HG03460 (cell line): ENCODE data around the gene DSE.

Experiments used
- ATAC-seq: cut with Tn5 transposase; IDR thresholded peaks from one replicate; pipeline ENCODE4 v1.9.1; 2021; ENCODE audit not compliant: unreplicated experiment

Gene DSE

GRCh38 chr6:116409756-116410155 is 39.0 kb downstream of the DSE start:
- ATAC-seq: peak; percentile 74

GRCh38 chr6:116411284-116411623 is 40.5 kb downstream of the DSE start:
- no peak for ATAC-seq

- ATAC-seq: no peak
Observed at GRCh38 chr6:116412270-116412669, 41.5 kb downstream of the DSE start.

GRCh38 chr6:116413357-116413756 is 42.6 kb downstream of the DSE start:
- no peak for ATAC-seq

- no peak for ATAC-seq
Observed at GRCh38 chr6:116417661-116418060, 46.9 kb downstream of the DSE start.

- no peak for ATAC-seq
Observed at GRCh38 chr6:116419069-116419786, 48.5 kb downstream of the DSE start.

- ATAC-seq: no peak
Observed at GRCh38 chr6:116420341-116420740, 49.6 kb downstream of the DSE start.

- ATAC-seq: no peak
Observed at GRCh38 chr6:116422238-116422637, 51.5 kb downstream of the DSE start.

GRCh38 chr6:116424001-116424400 is 53.3 kb downstream of the DSE start:
- no peak for ATAC-seq

GRCh38 chr6:116426551-116426950 is 55.8 kb downstream of the DSE start:
- ATAC-seq: no peak

GRCh38 chr6:116429111-116429510 is 58.4 kb downstream of the DSE start:
- no peak for ATAC-seq

- no peak for ATAC-seq
Observed at GRCh38 chr6:116430860-116431259, 60.1 kb downstream of the DSE start.

GRCh38 chr6:116431964-116432595 is 61.3 kb downstream of the DSE start:
- no peak for ATAC-seq

GRCh38 chr6:116433206-116433712 is 62.5 kb downstream of the DSE start:
- no peak for ATAC-seq

GRCh38 chr6:116434056-116434725 is 63.4 kb downstream of the DSE start:
- no peak for ATAC-seq

GRCh38 chr6:116436586-116436985 is 65.8 kb downstream of the DSE start:
- ATAC-seq: no peak

- no peak for ATAC-seq
Observed at GRCh38 chr6:116437656-116438055, 66.9 kb downstream of the DSE start.

GRCh38 chr6:116438590-116439448 is 68.1 kb downstream of the DSE start:
- ATAC-seq: no peak

- ATAC-seq: no peak
Observed at GRCh38 chr6:116439522-116440051, 68.8 kb downstream of the DSE start.

- no peak for ATAC-seq
Observed at GRCh38 chr6:116443105-116443504, 72.4 kb downstream of the DSE start.

GRCh38 chr6:116444092-116444491 is 73.3 kb downstream of the DSE start:
- peak; percentile 47 for ATAC-seq
